Dorsolateral prefrontal cortex (tissue), 118 donors: Measurements from ENCODE around the gene CRYGD. TPM values are rescaled to one million over a fixed set of nuclear protein-coding genes. Genes with fewer than 3 reads are reported as not detected.

Experiments
- total RNA-seq, 120 experiments: library from RNA; stranded (reverse); gene quantifications; one replicate each; pipeline versions ENCODE4 v1.2.3 to v1.2.4, GENCODE V29; 2022

The CRYGD gene
- total RNA-seq, 120 experiments from 2014 or later = 0.54 to 2.9 (median 1.4) TPM; not detected in 59

Other genes starting within 250 kb of the CRYGD start
- gene PLEKHM3, start 99.0 kb downstream of the CRYGD start, total RNA-seq = 10 to 100 TPM; 42.7 to 92.0 (median 63.2) TPM
- gene CRYGC, start 5.3 kb upstream of the CRYGD start, total RNA-seq = not detected
- gene CRYGB, start 21.6 kb upstream of the CRYGD start, total RNA-seq = 1 to 10 TPM in 1 of 120 experiments, not detected in 119; 1.3 TPM
- gene CRYGA, start 39.1 kb upstream of the CRYGD start, total RNA-seq = 1 to 10 TPM in 11 of 120 experiments, under 1 TPM in 13, not detected in 96; 0.66 to 2.2 (median 0.97) TPM
- 10 to 100 TPM in 117 of 120 experiments, 1 to 10 TPM in 3; 6.1 to 77.8 (median 35.4) TPM for gene C2orf80, start 65.5 kb upstream of the CRYGD start, total RNA-seq
- 10 to 100 TPM; 20.5 to 54.5 (median 29.5) TPM for gene IDH1, start 130.5 kb upstream of the CRYGD start, total RNA-seq
- gene PIKFYVE, start 141.7 kb upstream of the CRYGD start, total RNA-seq = 10 to 100 TPM; 45.3 to 68.9 (median 55.6) TPM